Stomach (tissue), 4 donors: Measurements from ENCODE around the gene DPP8.
"Not testable (repeated sequence)": the region's sequence is repeated elsewhere in the genome, so short reads cannot be mapped to it uniquely, and the experiment has no call there.

Experiments used
- CTCF ChIP-seq, 7 experiments: fragments of 450-650 bp in 4 of 7; fragments of 200-600 bp in 3 of 7; sonication (generic) in 3 of 7; IDR thresholded peaks; one replicate each; pipeline ENCODE4 v1.5.1; 2016 to 2019; ENCODE audit warnings: antibody characterized with exemption in 7 of 7, control low read depth in 2 of 7, mild to moderate bottlenecking in 1 of 7
- EP300 ChIP-seq: sonication (generic); formaldehyde crosslinking; IDR thresholded peaks from one replicate; pipeline ENCODE4 v1.6.1; 2017; ENCODE audit warnings: antibody characterized with exemption
- POLR2A ChIP-seq, 4 donors: fragments of 450-650 bp; IDR thresholded peaks; one replicate each; pipeline ENCODE4 v1.6.1; 2016; ENCODE audit warnings: antibody characterized with exemption in 4 of 4, control low read depth in 2 of 4, mild to moderate bottlenecking in 1 of 4, moderate library complexity in 1 of 4
- POLR2AphosphoS5 ChIP-seq, 3 donors: sonication (generic); formaldehyde crosslinking; IDR thresholded peaks; one replicate each; pipeline ENCODE4 v1.6.1; 2016; ENCODE audit warnings: antibody characterized with exemption in 3 of 3

- TF ChIP-seq CTCF (IDR thresholded peaks at IDR 0.05); POLR2A (IDR thresholded peaks at IDR 0.05); POLR2AphosphoS5 (IDR thresholded peaks at IDR 0.05); EP300: not testable (repeated sequence)
Observed at GRCh38 chr15:65398486-65398885, 119.0 kb downstream of the DPP8 start.
